H1 (cell line): ENCODE measurements around the gene CHST11.

Experiments
- EP300 ChIP-seq, 2 experiments: IDR thresholded peaks; 1 replicate in 1 of 2; 2 replicates in 1 of 2; pipeline ENCODE4 v1.6.1; 2011 to 2012; ENCODE audit warnings: low read depth in 2 of 2, low read length in 2 of 2, mild to moderate bottlenecking in 2 of 2, borderline replicate concordance in 1 of 2, inconsistent platforms in 1 of 2, moderate library complexity in 1 of 2
- JUND ChIP-seq: IDR thresholded peaks from 2 replicates; pipeline ENCODE4 v1.6.1; 2011; ENCODE audit warnings: mild to moderate bottlenecking, improper control_type of control experiment, low read length
- POLR2A ChIP-seq, 2 experiments: IDR thresholded peaks; 1 replicate in 1 of 2; 2 replicates in 1 of 2; pipeline ENCODE4 v1.6.1; 2011; ENCODE audit warnings: low read depth in 2 of 2, low read length in 2 of 2, mild to moderate bottlenecking in 2 of 2; ENCODE audit errors: control extremely low read depth in 1 of 2
- SRF ChIP-seq: IDR thresholded peaks from 2 replicates; pipeline ENCODE4 v1.6.1; 2011; ENCODE audit warnings: mild to moderate bottlenecking, low read depth, low read length, moderate library complexity
- TF ChIP-seq, protein P1 (sequence below): IDR thresholded peaks from 2 replicates; pipeline ENCODE4 v1.6.1; 2012; ENCODE audit warnings: low read length, inconsistent platforms
- TF ChIP-seq, protein P2 (sequence below), 3 experiments: IDR thresholded peaks; 1 replicate in 2 of 3; 2 replicates in 1 of 3; pipeline versions ENCODE4 v1.5.1 to v1.6.1; 2011; ENCODE audit warnings: low read length in 3 of 3, mild to moderate bottlenecking in 3 of 3, inconsistent platforms in 2 of 3, low read depth in 1 of 3, moderate library complexity in 1 of 3; ENCODE audit not compliant: insufficient read depth in 1 of 3; ENCODE audit errors: control extremely low read depth in 1 of 3

DNA sequence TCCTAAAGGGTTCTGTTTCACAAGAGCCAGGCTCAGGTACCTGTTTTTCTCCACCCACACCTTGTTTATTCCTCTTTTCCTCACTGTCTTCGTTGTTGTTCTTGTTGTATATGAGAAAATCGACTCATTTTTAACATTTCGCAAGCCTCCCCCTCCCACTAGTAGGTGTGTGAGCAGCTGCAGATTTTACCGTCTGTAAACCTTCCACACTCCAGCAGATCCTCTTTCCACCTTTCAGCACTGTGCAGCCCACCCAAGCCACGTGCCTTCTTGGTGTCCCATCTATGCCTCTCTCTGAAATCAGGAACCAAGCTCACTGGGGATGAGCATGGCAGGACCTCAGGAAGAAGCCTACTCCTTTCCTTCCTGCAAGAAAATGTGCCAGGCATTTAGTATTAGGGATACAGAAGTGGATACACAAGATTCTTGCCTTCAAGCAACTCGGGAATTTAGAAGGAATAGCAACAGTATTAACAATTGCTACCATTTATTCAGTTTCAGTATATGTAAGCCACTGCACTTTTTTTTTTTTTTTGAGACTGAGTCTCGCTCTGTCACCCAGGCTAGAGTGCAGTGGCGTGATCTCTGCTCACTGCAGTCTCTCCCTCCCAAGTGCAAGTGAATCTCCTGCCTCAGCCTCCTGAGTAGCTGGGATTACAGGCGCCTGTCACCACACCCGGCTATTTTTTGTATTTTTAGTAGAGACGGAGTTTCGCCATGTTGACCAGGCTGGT is 113.6 kb downstream of the CHST11 start:
- TF ChIP-seq, protein P1, sequence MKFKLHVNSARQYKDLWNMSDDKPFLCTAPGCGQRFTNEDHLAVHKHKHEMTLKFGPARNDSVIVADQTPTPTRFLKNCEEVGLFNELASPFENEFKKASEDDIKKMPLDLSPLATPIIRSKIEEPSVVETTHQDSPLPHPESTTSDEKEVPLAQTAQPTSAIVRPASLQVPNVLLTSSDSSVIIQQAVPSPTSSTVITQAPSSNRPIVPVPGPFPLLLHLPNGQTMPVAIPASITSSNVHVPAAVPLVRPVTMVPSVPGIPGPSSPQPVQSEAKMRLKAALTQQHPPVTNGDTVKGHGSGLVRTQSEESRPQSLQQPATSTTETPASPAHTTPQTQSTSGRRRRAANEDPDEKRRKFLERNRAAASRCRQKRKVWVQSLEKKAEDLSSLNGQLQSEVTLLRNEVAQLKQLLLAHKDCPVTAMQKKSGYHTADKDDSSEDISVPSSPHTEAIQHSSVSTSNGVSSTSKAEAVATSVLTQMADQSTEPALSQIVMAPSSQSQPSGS: no peak
- TF ChIP-seq, protein P2, sequence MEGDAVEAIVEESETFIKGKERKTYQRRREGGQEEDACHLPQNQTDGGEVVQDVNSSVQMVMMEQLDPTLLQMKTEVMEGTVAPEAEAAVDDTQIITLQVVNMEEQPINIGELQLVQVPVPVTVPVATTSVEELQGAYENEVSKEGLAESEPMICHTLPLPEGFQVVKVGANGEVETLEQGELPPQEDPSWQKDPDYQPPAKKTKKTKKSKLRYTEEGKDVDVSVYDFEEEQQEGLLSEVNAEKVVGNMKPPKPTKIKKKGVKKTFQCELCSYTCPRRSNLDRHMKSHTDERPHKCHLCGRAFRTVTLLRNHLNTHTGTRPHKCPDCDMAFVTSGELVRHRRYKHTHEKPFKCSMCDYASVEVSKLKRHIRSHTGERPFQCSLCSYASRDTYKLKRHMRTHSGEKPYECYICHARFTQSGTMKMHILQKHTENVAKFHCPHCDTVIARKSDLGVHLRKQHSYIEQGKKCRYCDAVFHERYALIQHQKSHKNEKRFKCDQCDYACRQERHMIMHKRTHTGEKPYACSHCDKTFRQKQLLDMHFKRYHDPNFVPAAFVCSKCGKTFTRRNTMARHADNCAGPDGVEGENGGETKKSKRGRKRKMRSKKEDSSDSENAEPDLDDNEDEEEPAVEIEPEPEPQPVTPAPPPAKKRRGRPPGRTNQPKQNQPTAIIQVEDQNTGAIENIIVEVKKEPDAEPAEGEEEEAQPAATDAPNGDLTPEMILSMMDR (IDR thresholded peaks at IDR 0.05; ENCODE audit: control extremely low read depth in 1 of 3, insufficient read depth in 1 of 3, low read depth in 1 of 3, low read length in 3 of 3): no peak
- TF ChIP-seq POLR2A (IDR thresholded peaks at IDR 0.05; ENCODE audit: control extremely low read depth in 1 of 2, low read depth in 2 of 2, low read length in 2 of 2): no peak
- no peak for TF ChIP-seq SRF
- no peak for TF ChIP-seq JUND
- no peak for TF ChIP-seq EP300 (IDR thresholded peaks at IDR 0.05; ENCODE audit: borderline replicate concordance in 1 of 2, low read depth in 2 of 2, low read length in 2 of 2)
